ENCODE results near the gene RARB. TPM values are rescaled to one million over a fixed set of nuclear protein-coding genes. Genes with fewer than 3 reads are reported as not detected.

Gene RARB
- total and polyA plus RNA-seq, 2 of the 13 experiments (the other 11 are each of a cell fraction or from before 2014, with no cell fraction given) = 0.16 TPM; not detected in 1

DNA sequence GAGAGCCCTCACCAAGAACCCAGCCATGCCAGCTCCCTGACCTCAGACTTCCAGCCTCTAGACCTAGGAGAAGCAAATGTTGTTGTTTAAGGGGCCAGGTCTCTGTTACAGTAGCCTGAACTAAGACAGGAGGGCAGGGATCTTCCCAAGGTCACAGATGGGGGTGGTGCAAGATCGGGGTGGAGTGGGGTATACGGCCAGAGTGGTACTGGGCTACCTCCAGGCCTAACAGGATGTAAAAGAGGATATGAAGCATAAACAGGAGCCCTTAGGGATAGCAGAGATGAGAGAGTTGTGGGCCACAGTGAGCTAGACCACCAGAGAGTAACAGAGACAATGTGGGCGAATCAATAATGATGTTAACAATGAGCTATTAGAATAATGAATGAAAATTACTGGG is 153.8 kb downstream of the RARB start:
- DNase-seq (ENCODE audit: low spot score) = no peak

GRCh38 chr3:25582242-25582641 is 154.2 kb downstream of the RARB start:
- H3K27ac ChIP-seq (ENCODE audit: extremely low read length, insufficient read depth, low read length) = no peak overlapping the region
- H3K9ac ChIP-seq (ENCODE audit: insufficient read depth, low read depth, low read length) = no peak overlapping the region
- TF ChIP-seq E2F2 (CRISPR knock-in tag; IDR thresholded peaks at IDR 0.05; ENCODE audit: borderline replicate concordance) = no peak
- no peak for TF ChIP-seq BRF2 (CRISPR knock-in tag; IDR thresholded peaks at IDR 0.05)
- no peak for TF ChIP-seq ZFP36L2 (CRISPR knock-in tag; IDR thresholded peaks at IDR 0.05)
- no peak for TF ChIP-seq MTERF4 (CRISPR knock-in tag; IDR thresholded peaks at IDR 0.05)
- no peak for TF ChIP-seq ZNF282 (IDR thresholded peaks at IDR 0.05; ENCODE audit: partially characterized antibody)
- TF ChIP-seq RXRB (CRISPR knock-in tag; IDR thresholded peaks at IDR 0.05; ENCODE audit: borderline replicate concordance) = 0 out of 2 replicates have a peak, but pooled peaks have one; percentile 17
- TF ChIP-seq ZZZ3 (CRISPR knock-in tag; IDR thresholded peaks at IDR 0.05; ENCODE audit: borderline replicate concordance) = no peak
- TF ChIP-seq ZBTB8A (CRISPR knock-in tag; IDR thresholded peaks at IDR 0.05; ENCODE audit: borderline replicate concordance, low read depth) = no peak
- TF ChIP-seq FOXA3 (CRISPR knock-in tag; IDR thresholded peaks at IDR 0.05) = 0 out of 2 replicates have a peak, but pooled peaks have one; percentile 12
- no peak for TF ChIP-seq MAF1 (CRISPR knock-in tag; IDR thresholded peaks at IDR 0.05; ENCODE audit: borderline replicate concordance)
- TF ChIP-seq ZGPAT (CRISPR knock-in tag; IDR thresholded peaks at IDR 0.05) = 0 out of 2 replicates have a peak, but pooled peaks have one; percentile 30
- TF ChIP-seq NCOA2 (CRISPR knock-in tag; IDR thresholded peaks at IDR 0.05) = 0 out of 2 replicates have a peak, but pooled peaks have one; percentile 22
- peak; percentile 47 for TF ChIP-seq GATAD2A (CRISPR knock-in tag; IDR thresholded peaks at IDR 0.05)

More for the DNA sequence above, 153.8 kb downstream of the RARB start:
- POLR2A ChIA-PET = no interaction called here
- in situ Hi-C loops (cut with HindIII; ENCODE audit: extremely low pct_ligation_motif_present, low pct_unique_long_range_greater_than_20kb) = loop anchor here (10.0 kb wide), 1 partner anchor 157 kb away; the partner anchor contains the start of gene RARB
- no peak overlapping the region for H3K4me2 ChIP-seq (ENCODE audit: low read depth, low read length)
- H3K36me3 ChIP-seq (replicated peaks in 1 of 2; ENCODE audit: control insufficient read depth in 1 of 2, insufficient read depth in 2 of 2, low read length in 2 of 2) = no peaks in the 10 kb centered on the region
- H3K27ac ChIP-seq (ENCODE audit: extremely low read length, insufficient read depth, low read length) = no peak overlapping the region
- peaks cover 25% of the 10 kb centered on the region for H3K4me1 ChIP-seq (ENCODE audit: insufficient read depth, low read length)
- TF ChIP-seq EED (CRISPR knock-in tag; IDR thresholded peaks at IDR 0.05) = no peak
- TF ChIP-seq KDM3A (CRISPR knock-in tag; IDR thresholded peaks at IDR 0.05; ENCODE audit: low read depth) = no peak
- TF ChIP-seq ZNF790 (CRISPR knock-in tag; IDR thresholded peaks at IDR 0.05; ENCODE audit: borderline replicate concordance) = no peak
- no peak for TF ChIP-seq ZNF30 (CRISPR knock-in tag; IDR thresholded peaks at IDR 0.05)
- no peak for TF ChIP-seq CBX1 (IDR thresholded peaks at IDR 0.05; ENCODE audit: low read depth)
- BruUV-seq (replicated peaks) = no TSS peak
- no peaks in the 10 kb centered on the region for H3K9me3 ChIP-seq (ENCODE audit: low read length)
- CTCF ChIA-PET (ENCODE audit: low intra/inter-chr PET ratio, low total read pairs) = no interaction called here
- intact Hi-C loops (cut with micrococcal nuclease; ENCODE audit: unreplicated experiment) = no loop called here
- no peaks in the 10 kb centered on the region for H4K20me1 ChIP-seq (ENCODE audit: insufficient read depth, low read length)
- no peak overlapping the region for H3K9ac ChIP-seq (ENCODE audit: insufficient read depth, low read depth, low read length)
- WGBS (ENCODE audit: low lambda C conversion rate) = 44% methylated on average over 3 of the region's 3 CpGs
- H3K79me2 ChIP-seq (ENCODE audit: insufficient read depth, low read length) = no peaks in the 10 kb centered on the region
- no peaks in the 10 kb centered on the region for H3K27me3 ChIP-seq (ENCODE audit: control insufficient read depth in 1 of 2, insufficient read depth in 2 of 2, low read length in 2 of 2)
- no peak overlapping the region for H2AFZ ChIP-seq (ENCODE audit: low read length)
- ATAC-seq = peak; percentile 42
- H3K4me3 ChIP-seq (replicated peaks in 1 of 3; ENCODE audit: insufficient read depth in 1 of 3, low read depth in 2 of 3, low read length in 3 of 3) = no peak overlapping the region
- FAIRE-seq = no peak

More at GRCh38 chr3:25582242-25582641, 154.2 kb downstream of the RARB start:
- CTCF ChIA-PET (ENCODE audit: low intra/inter-chr PET ratio, low total read pairs) = no interaction called here
- Histone ChIP-seq H2AFZ (ENCODE audit: low read length) (no peak overlapping the region), H3K9me3 (ENCODE audit: low read length) (no peaks in the 10 kb centered on the region), H3K27me3 (ENCODE audit: control insufficient read depth in 1 of 2, insufficient read depth in 2 of 2, low read length in 2 of 2) (no peaks in the 10 kb centered on the region), H3K4me1 (ENCODE audit: insufficient read depth, low read length) (peaks cover 25% of the 10 kb centered on the region), H4K20me1 (ENCODE audit: insufficient read depth, low read length) (no peaks in the 10 kb centered on the region), H3K79me2 (ENCODE audit: insufficient read depth, low read length) (no peaks in the 10 kb centered on the region), H3K36me3 (replicated peaks in 1 of 2; ENCODE audit: control insufficient read depth in 1 of 2, insufficient read depth in 2 of 2, low read length in 2 of 2) (no peaks in the 10 kb centered on the region), H3K4me3 (replicated peaks in 1 of 3; ENCODE audit: insufficient read depth in 1 of 3, low read depth in 2 of 3, low read length in 3 of 3) (no peak overlapping the region), H3K4me2 (ENCODE audit: low read depth, low read length) (no peak overlapping the region)
- intact Hi-C loops (cut with micrococcal nuclease; ENCODE audit: unreplicated experiment) (no loop called here), in situ Hi-C loops (cut with HindIII; ENCODE audit: extremely low pct_ligation_motif_present, low pct_unique_long_range_greater_than_20kb) (loop anchor here (10.0 kb wide), 1 partner anchor 157 kb away; the partner anchor contains the start of gene RARB)
- ATAC-seq (peak; percentile 90), FAIRE-seq (peak; percentile 23), DNase-seq (ENCODE audit: low spot score) (peak; percentile 69)
- POLR2A ChIA-PET = no interaction called here
- WGBS (ENCODE audit: low lambda C conversion rate) = 18% methylated on average over 2 of the region's 2 CpGs
- BruUV-seq (replicated peaks) = no TSS peak

Data from HepG2 (cell line).